ENCODE measurements around the gene ZBTB46.

DNA sequence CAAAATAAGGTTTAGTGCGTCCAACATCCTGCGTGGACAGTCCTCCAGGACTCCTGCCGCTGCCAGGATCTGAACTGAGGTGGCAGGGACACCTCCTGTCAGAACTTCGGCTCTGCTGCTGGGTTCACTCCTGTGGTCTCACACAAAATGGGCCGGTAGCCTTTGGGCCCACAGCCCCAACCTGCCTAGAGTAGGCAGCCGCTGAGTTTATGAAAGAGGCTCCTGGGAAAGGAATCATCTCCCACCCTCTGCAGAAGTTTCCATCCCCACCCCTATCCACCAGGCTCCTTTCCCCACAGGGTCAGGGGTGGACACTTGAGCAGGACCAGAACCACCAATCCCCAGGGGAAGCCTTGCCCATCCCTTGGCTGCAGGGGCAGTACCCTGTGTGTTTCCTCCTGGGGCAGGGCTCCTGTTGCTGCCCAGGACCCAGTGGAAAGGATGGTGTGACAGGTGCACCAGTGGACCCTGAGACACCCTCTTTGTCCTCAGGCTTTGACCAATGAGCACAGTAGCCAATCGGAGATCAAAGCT is 28.2 kb upstream of the ZBTB46 start:
- TF ChIP-seq, protein P1, sequence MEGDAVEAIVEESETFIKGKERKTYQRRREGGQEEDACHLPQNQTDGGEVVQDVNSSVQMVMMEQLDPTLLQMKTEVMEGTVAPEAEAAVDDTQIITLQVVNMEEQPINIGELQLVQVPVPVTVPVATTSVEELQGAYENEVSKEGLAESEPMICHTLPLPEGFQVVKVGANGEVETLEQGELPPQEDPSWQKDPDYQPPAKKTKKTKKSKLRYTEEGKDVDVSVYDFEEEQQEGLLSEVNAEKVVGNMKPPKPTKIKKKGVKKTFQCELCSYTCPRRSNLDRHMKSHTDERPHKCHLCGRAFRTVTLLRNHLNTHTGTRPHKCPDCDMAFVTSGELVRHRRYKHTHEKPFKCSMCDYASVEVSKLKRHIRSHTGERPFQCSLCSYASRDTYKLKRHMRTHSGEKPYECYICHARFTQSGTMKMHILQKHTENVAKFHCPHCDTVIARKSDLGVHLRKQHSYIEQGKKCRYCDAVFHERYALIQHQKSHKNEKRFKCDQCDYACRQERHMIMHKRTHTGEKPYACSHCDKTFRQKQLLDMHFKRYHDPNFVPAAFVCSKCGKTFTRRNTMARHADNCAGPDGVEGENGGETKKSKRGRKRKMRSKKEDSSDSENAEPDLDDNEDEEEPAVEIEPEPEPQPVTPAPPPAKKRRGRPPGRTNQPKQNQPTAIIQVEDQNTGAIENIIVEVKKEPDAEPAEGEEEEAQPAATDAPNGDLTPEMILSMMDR (IDR thresholded peaks at IDR 0.05) = no peak
- no peak for TF ChIP-seq POLR2A (IDR thresholded peaks at IDR 0.05)

All from vagina (tissue), 2 donors.